A549 (cell line): ENCODE results near the gene CHST11.

Experiments used
- CEBPB ChIP-seq, 2 experiments: fragments of >200 bp in 1 of 2; sonication (Bioruptor Twin) in 1 of 2; formaldehyde crosslinking in 1 of 2; IDR thresholded peaks; 2 replicates each; pipeline ENCODE4 v1.6.1; 2012 to 2016
- EP300 ChIP-seq, 2 experiments: fragments of >200 bp; sonication (Bioruptor Twin); formaldehyde crosslinking; IDR thresholded peaks; 2 replicates in 1 of 2; 3 replicates in 1 of 2; pipeline ENCODE4 v1.6.1; 2016 to 2017
- FOSL2 ChIP-seq, 2 experiments: fragments of 450-650 bp in 1 of 2; fragments of >200 bp in 1 of 2; sonication (Bioruptor Twin) in 1 of 2; formaldehyde crosslinking; IDR thresholded peaks; 2 replicates each; pipeline versions ENCODE4 v1.5.0 to v1.6.1; 2016 to 2020; ENCODE audit warnings: mild to moderate bottlenecking in 1 of 2, moderate library complexity in 1 of 2
- JUNB ChIP-seq: fragments of >200 bp; sonication (Bioruptor Twin); formaldehyde crosslinking; IDR thresholded peaks from 2 replicates; pipeline ENCODE4 v1.6.1; 2016
- KDM5A ChIP-seq: fragments of 200-600 bp; sonication (generic); IDR thresholded peaks from 2 replicates; pipeline ENCODE4 v1.6.1; 2016; ENCODE audit warnings: antibody characterized with exemption, mild to moderate bottlenecking
- MAFK ChIP-seq: fragments of 450-650 bp; IDR thresholded peaks from 2 replicates; pipeline ENCODE4 v1.6.1; 2014; ENCODE audit not compliant: partially characterized antibody
- POLR2A ChIP-seq: IDR thresholded peaks from 2 replicates; pipeline ENCODE4 v1.6.1; 2012; ENCODE audit warnings: mild to moderate bottlenecking, low read length
- RAD21 ChIP-seq, 2 experiments: fragments of >200 bp in 1 of 2; sonication (Bioruptor Twin) in 1 of 2; formaldehyde crosslinking in 1 of 2; IDR thresholded peaks in 1 of 2; conservative IDR thresholded peaks in 1 of 2; 2 replicates in 1 of 2; 3 replicates in 1 of 2; pipeline ENCODE4 v1.6.1; 2012 to 2018; ENCODE audit warnings: inconsistent platforms in 1 of 2
- RCOR1 ChIP-seq: fragments of 150-350 bp; IDR thresholded peaks from 2 replicates; pipeline ENCODE4 v1.6.1; 2014; ENCODE audit warnings: antibody characterized with exemption, low read length, low read depth
- SREBF2 ChIP-seq: fragments of 450-650 bp; IDR thresholded peaks from 2 replicates; pipeline ENCODE4 v1.6.1; 2014; ENCODE audit warnings: mild to moderate bottlenecking, moderate library complexity
- ZFP36 ChIP-seq: fragments of 450-650 bp; IDR thresholded peaks from 2 replicates; pipeline ENCODE4 v1.6.1; 2014; ENCODE audit warnings: borderline replicate concordance; ENCODE audit not compliant: partially characterized antibody
- TF ChIP-seq, protein P1 (sequence below): fragments of >200 bp; sonication (Bioruptor Twin); formaldehyde crosslinking; IDR thresholded peaks from 3 replicates; pipeline ENCODE4 v1.5.1; 2016

DNA sequence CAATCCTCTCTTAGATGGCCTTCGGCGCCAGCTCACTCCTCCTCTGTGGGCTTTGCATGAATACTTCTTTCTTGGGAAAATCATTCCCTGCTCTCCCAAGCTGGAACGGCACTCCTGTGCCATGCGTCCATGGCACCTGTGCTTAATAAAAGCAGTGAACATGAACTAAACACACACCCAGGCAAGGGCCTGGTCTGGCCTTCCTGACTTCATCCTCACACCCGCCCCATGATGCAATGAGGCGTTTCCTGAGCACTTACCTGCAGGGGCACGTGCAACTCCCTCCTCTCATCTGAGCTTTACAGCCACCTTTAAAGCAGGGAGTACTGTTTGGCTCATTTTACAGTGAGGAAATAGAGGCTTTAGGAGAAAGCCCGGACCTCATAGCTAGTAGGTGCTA is 281.6 kb downstream of the CHST11 start:
- TF ChIP-seq, protein P1, sequence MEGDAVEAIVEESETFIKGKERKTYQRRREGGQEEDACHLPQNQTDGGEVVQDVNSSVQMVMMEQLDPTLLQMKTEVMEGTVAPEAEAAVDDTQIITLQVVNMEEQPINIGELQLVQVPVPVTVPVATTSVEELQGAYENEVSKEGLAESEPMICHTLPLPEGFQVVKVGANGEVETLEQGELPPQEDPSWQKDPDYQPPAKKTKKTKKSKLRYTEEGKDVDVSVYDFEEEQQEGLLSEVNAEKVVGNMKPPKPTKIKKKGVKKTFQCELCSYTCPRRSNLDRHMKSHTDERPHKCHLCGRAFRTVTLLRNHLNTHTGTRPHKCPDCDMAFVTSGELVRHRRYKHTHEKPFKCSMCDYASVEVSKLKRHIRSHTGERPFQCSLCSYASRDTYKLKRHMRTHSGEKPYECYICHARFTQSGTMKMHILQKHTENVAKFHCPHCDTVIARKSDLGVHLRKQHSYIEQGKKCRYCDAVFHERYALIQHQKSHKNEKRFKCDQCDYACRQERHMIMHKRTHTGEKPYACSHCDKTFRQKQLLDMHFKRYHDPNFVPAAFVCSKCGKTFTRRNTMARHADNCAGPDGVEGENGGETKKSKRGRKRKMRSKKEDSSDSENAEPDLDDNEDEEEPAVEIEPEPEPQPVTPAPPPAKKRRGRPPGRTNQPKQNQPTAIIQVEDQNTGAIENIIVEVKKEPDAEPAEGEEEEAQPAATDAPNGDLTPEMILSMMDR = no peak
- TF ChIP-seq FOSL2 (IDR thresholded peaks at IDR 0.05) (no peak), FOSL2 (CRISPR knock-in tag; IDR thresholded peaks at IDR 0.05) (no peak), SREBF2 (no peak), RAD21 (conservative IDR thresholded peaks at IDR 0.05 in 1 of 2, IDR thresholded peaks at IDR 0.05 in 1 of 2) (no peak), MAFK (no peak), KDM5A (no peak), ZFP36 (no peak), JUNB (no peak), RCOR1 (no peak), CEBPB (IDR thresholded peaks at IDR 0.05) (no peak), POLR2A (no peak), EP300 (IDR thresholded peaks at IDR 0.05) (no peak)
